SK-N-SH treated with all-trans-retinoic acid at 6 μM for 48 hours (cell line): ENCODE results near the gene STK32A.
A peak's percentile ranks its signal among the peaks of the same experiment; 100 is the strongest.

Source experiments
- ATAC-seq: fragments of 200-7000 bp; cut with Tn5 transposase; 3 replicates; pipeline ENCODE4 v1.9.1; 2020; ENCODE audit warnings: mild to moderate bottlenecking, moderate library complexity
- BACH2 ChIP-seq: fragments of 250-450 bp; sonication (Bioruptor Pico); IDR thresholded peaks from 2 replicates; pipeline ENCODE4 v1.9.0; 2021; ENCODE audit warnings: mild to moderate bottlenecking, borderline replicate concordance
- CREB5 ChIP-seq: fragments of 250-450 bp; sonication (Bioruptor Pico); IDR thresholded peaks from 2 replicates; pipeline ENCODE4 v1.5.1; 2020; ENCODE audit warnings: low read depth, mild to moderate bottlenecking, moderate library complexity
- ESRRG ChIP-seq: fragments of 250-450 bp; sonication (Bioruptor Pico); IDR thresholded peaks from 2 replicates; pipeline ENCODE4 v1.6.1; 2021; ENCODE audit warnings: mild to moderate bottlenecking
- GLIS3 ChIP-seq: fragments of 250-450 bp; sonication (Bioruptor Pico); IDR thresholded peaks from 2 replicates; pipeline ENCODE4 v1.5.0; 2020; ENCODE audit warnings: mild to moderate bottlenecking, moderate library complexity
- ISL1 ChIP-seq: fragments of 250-450 bp; sonication (Bioruptor Pico); IDR thresholded peaks from 2 replicates; pipeline ENCODE4 v2.1.2; 2022; ENCODE audit warnings: mild to moderate bottlenecking, moderate library complexity
- OSR1 ChIP-seq: fragments of 250-450 bp; sonication (Bioruptor Pico); IDR thresholded peaks from 2 replicates; pipeline ENCODE4 v1.8.0; 2022; ENCODE audit warnings: moderate library complexity, mild to moderate bottlenecking, inconsistent platforms
- PATZ1 ChIP-seq: fragments of 250-450 bp; sonication (Bioruptor Pico); IDR thresholded peaks from 2 replicates; pipeline ENCODE4 v1.8.0; 2020; ENCODE audit warnings: mild to moderate bottlenecking, moderate library complexity, borderline replicate concordance
- POU6F1 ChIP-seq: fragments of 250-450 bp; sonication (Bioruptor Pico); IDR thresholded peaks from 2 replicates; pipeline ENCODE4 v1.8.0; 2021; ENCODE audit warnings: low read depth, mild to moderate bottlenecking, moderate library complexity, borderline replicate concordance
- PPARA ChIP-seq: fragments of 250-450 bp; sonication (Bioruptor Pico); IDR thresholded peaks from 2 replicates; pipeline ENCODE4 v1.5.0; 2020; ENCODE audit warnings: mild to moderate bottlenecking, borderline replicate concordance
- RARB ChIP-seq: fragments of 250-450 bp; sonication (Bioruptor Pico); IDR thresholded peaks from 2 replicates; pipeline ENCODE4 v1.8.0; 2021; ENCODE audit warnings: mild to moderate bottlenecking, moderate library complexity
- SNAI2 ChIP-seq: fragments of 250-450 bp; sonication (Bioruptor Pico); IDR thresholded peaks from 2 replicates; pipeline ENCODE4 v1.5.0; 2020; ENCODE audit warnings: mild to moderate bottlenecking, moderate library complexity
- TCF4 ChIP-seq: fragments of 250-450 bp; sonication (Bioruptor Pico); IDR thresholded peaks from 2 replicates; pipeline ENCODE4 v1.8.0; 2021; ENCODE audit warnings: mild to moderate bottlenecking, moderate library complexity, borderline replicate concordance
- TOX ChIP-seq: fragments of 250-450 bp; sonication (Bioruptor Pico); IDR thresholded peaks from 2 replicates; pipeline ENCODE4 v1.8.0; 2021; ENCODE audit warnings: mild to moderate bottlenecking, moderate library complexity, borderline replicate concordance
- ZC3H10 ChIP-seq: fragments of 250-450 bp; sonication (Bioruptor Pico); IDR thresholded peaks from 2 replicates; pipeline ENCODE4 v1.5.1; 2021; ENCODE audit warnings: mild to moderate bottlenecking, moderate library complexity
- ZFP3 ChIP-seq: fragments of 250-450 bp; sonication (Bioruptor Pico); IDR thresholded peaks from 2 replicates; pipeline ENCODE4 v1.5.0; 2020; ENCODE audit warnings: mild to moderate bottlenecking, moderate library complexity
- ZFP30 ChIP-seq: fragments of 450-650 bp; formaldehyde crosslinking; IDR thresholded peaks from 2 replicates; pipeline ENCODE4 v1.5.0; 2022; ENCODE audit warnings: mild to moderate bottlenecking, moderate library complexity
- ZNF565 ChIP-seq: fragments of 450-650 bp; formaldehyde crosslinking; conservative IDR thresholded peaks from 2 replicates; pipeline ENCODE4 v1.5.0; 2020; ENCODE audit warnings: low read depth, mild to moderate bottlenecking, moderate library complexity
- ZNF8 ChIP-seq: fragments of 450-650 bp; formaldehyde crosslinking; IDR thresholded peaks from 2 replicates; pipeline ENCODE4 v1.5.0; 2020; ENCODE audit warnings: mild to moderate bottlenecking, moderate library complexity
- TF ChIP-seq, protein P1 (sequence below): fragments of 250-450 bp; sonication (Bioruptor Pico); IDR thresholded peaks from 2 replicates; pipeline ENCODE4 v1.5.1; 2021; ENCODE audit warnings: mild to moderate bottlenecking, moderate library complexity

STK32A gene

DNA sequence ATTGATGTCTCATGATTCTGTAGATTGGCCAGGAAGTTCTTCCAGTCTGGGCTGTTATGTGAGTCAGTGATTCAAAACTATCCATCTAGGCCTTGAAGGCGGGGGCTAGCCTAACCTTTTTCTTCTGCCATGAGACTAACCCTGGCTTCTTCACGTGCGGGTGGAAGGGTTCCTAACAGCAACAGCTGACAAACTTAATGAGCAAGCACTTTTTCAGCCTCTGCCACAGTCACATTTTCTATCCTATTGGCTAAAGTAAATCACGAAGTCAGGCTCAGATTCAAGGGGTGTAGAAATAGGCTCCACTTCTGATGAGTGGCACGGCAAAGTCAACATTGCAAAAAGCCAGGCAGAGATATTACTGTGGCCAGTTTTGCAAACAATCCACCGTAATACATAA is 68.4 kb downstream of the STK32A start:
- TF ChIP-seq ZNF565 (CRISPR knock-in tag) (no peak), TOX (CRISPR knock-in tag) (no peak), RARB (no peak), ZNF8 (CRISPR knock-in tag) (no peak), SNAI2 (CRISPR knock-in tag) (no peak), BACH2 (CRISPR knock-in tag) (no peak), OSR1 (CRISPR knock-in tag) (no peak)
- peak; percentile 46 for ATAC-seq

DNA sequence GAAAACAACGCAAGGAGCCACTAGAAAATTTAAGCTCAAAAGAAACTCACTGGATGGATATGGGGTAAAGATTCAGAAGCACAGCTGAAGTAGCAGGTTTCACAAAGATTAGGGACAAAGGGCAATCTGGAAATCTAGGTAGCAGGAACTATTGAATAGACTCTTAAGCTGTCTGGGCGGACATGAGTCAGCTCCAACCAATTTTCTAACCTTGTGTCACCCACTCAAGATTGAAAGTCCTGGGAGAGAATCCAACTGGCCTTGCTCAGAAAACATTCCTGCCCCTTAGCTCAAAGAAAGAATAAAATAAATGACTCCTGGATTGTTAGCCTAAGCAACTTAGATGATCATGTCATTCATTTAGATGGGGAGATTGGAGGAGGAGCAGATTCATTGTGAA is 69.2 kb downstream of the STK32A start:
- ATAC-seq: peak; percentile 96
- no peak for TF ChIP-seq CREB5 (CRISPR knock-in tag)
- TF ChIP-seq ZNF565 (CRISPR knock-in tag): no peak
- no peak for TF ChIP-seq RARB
- peak; percentile 71 for TF ChIP-seq ISL1 (CRISPR knock-in tag)
- TF ChIP-seq POU6F1 (CRISPR knock-in tag): no peak
- no peak for TF ChIP-seq OSR1 (CRISPR knock-in tag)
- TF ChIP-seq PATZ1 (CRISPR knock-in tag): no peak
- TF ChIP-seq ZFP30 (CRISPR knock-in tag): no peak
- TF ChIP-seq ZFP3 (CRISPR knock-in tag): 0 out of 2 replicates have a peak, but pooled peaks have one; percentile 23
- TF ChIP-seq, protein P1, sequence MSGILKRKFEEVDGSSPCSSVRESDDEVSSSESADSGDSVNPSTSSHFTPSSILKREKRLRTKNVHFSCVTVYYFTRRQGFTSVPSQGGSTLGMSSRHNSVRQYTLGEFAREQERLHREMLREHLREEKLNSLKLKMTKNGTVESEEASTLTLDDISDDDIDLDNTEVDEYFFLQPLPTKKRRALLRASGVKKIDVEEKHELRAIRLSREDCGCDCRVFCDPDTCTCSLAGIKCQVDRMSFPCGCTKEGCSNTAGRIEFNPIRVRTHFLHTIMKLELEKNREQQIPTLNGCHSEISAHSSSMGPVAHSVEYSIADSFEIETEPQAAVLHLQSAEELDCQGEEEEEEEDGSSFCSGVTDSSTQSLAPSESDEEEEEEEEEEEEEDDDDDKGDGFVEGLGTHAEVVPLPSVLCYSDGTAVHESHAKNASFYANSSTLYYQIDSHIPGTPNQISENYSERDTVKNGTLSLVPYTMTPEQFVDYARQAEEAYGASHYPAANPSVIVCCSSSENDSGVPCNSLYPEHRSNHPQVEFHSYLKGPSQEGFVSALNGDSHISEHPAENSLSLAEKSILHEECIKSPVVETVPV (CRISPR knock-in tag): no peak

GRCh38 chr5:147305147-147305546 is 70.3 kb downstream of the STK32A start:
- TF ChIP-seq TOX (CRISPR knock-in tag) (no peak), ZFP30 (CRISPR knock-in tag) (no peak), CREB5 (CRISPR knock-in tag) (no peak), ZNF565 (CRISPR knock-in tag) (no peak), OSR1 (CRISPR knock-in tag) (no peak), ISL1 (CRISPR knock-in tag) (no peak), TCF4 (CRISPR knock-in tag) (no peak), ZFP3 (CRISPR knock-in tag) (no peak), ESRRG (no peak), BACH2 (CRISPR knock-in tag) (no peak), GLIS3 (CRISPR knock-in tag) (no peak), POU6F1 (CRISPR knock-in tag) (no peak), PPARA (CRISPR knock-in tag) (no peak), RARB (no peak), ZC3H10 (CRISPR knock-in tag) (no peak)
- no peak for ATAC-seq
